HepG2 (cell line): ENCODE measurements around the gene CTNND2.

Experiments used
- ATF3 ChIP-seq: sonication (generic); formaldehyde crosslinking; IDR thresholded peaks from 2 replicates; pipeline ENCODE4 v1.4.0; 2020; ENCODE audit warnings: missing genetic modification reagents
- HDAC6 ChIP-seq: fragments of 200-600 bp; sonication (generic); IDR thresholded peaks from 2 replicates; pipeline ENCODE4 v1.7.0; 2017; ENCODE audit warnings: mild to moderate bottlenecking, antibody characterized with exemption, low read length, low read depth
- REST ChIP-seq, 2 experiments: IDR thresholded peaks; 2 replicates each; pipeline ENCODE4 v1.6.1; 2011 to 2012; ENCODE audit warnings: low read length in 2 of 2, borderline replicate concordance in 1 of 2, low read depth in 1 of 2, mild to moderate bottlenecking in 1 of 2, moderate library complexity in 1 of 2
- SIX1 ChIP-seq: sonication (generic); formaldehyde crosslinking; IDR thresholded peaks from 2 replicates; pipeline ENCODE4 v1.4.0; 2020; ENCODE audit warnings: missing genetic modification reagents, borderline replicate concordance
- SMC3 ChIP-seq: IDR thresholded peaks from 2 replicates; pipeline ENCODE4 v1.6.1; 2011; ENCODE audit warnings: low read length, improper control_type of control experiment
- THAP11 ChIP-seq: IDR thresholded peaks from 2 replicates; pipeline ENCODE4 v1.6.1; 2016; ENCODE audit warnings: missing biosample characterization, missing genetic modification reagents
- ZFP36L2 ChIP-seq: sonication (generic); formaldehyde crosslinking; IDR thresholded peaks from 2 replicates; pipeline ENCODE4 v1.4.0; 2020; ENCODE audit warnings: missing genetic modification reagents
- ZNF121 ChIP-seq: sonication (generic); formaldehyde crosslinking; IDR thresholded peaks from 2 replicates; pipeline ENCODE4 v1.5.0; 2020; ENCODE audit warnings: mild to moderate bottlenecking, missing genetic modification reagents
- ZNF761 ChIP-seq: sonication (generic); formaldehyde crosslinking; conservative IDR thresholded peaks from 2 replicates; pipeline ENCODE4 v1.4.0; 2020; ENCODE audit warnings: mild to moderate bottlenecking, missing genetic modification reagents
- TF ChIP-seq, protein P1 (sequence below): sonication (generic); formaldehyde crosslinking; IDR thresholded peaks from 2 replicates; pipeline ENCODE4 v1.5.0; 2020; ENCODE audit warnings: mild to moderate bottlenecking, missing genetic modification reagents, moderate library complexity

- TF ChIP-seq ATF3: no peak
- TF ChIP-seq, protein P1, sequence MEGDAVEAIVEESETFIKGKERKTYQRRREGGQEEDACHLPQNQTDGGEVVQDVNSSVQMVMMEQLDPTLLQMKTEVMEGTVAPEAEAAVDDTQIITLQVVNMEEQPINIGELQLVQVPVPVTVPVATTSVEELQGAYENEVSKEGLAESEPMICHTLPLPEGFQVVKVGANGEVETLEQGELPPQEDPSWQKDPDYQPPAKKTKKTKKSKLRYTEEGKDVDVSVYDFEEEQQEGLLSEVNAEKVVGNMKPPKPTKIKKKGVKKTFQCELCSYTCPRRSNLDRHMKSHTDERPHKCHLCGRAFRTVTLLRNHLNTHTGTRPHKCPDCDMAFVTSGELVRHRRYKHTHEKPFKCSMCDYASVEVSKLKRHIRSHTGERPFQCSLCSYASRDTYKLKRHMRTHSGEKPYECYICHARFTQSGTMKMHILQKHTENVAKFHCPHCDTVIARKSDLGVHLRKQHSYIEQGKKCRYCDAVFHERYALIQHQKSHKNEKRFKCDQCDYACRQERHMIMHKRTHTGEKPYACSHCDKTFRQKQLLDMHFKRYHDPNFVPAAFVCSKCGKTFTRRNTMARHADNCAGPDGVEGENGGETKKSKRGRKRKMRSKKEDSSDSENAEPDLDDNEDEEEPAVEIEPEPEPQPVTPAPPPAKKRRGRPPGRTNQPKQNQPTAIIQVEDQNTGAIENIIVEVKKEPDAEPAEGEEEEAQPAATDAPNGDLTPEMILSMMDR (CRISPR knock-in tag): no peak
- TF ChIP-seq HDAC6: no peak
- no peak for TF ChIP-seq ZFP36L2 (CRISPR knock-in tag)
- no peak for TF ChIP-seq REST (IDR thresholded peaks at IDR 0.05; ENCODE audit: borderline replicate concordance in 1 of 2, low read depth in 1 of 2, low read length in 2 of 2)
- no peak for TF ChIP-seq ZNF761 (CRISPR knock-in tag)
- TF ChIP-seq SMC3: no peak
- no peak for TF ChIP-seq SIX1 (CRISPR knock-in tag)
- TF ChIP-seq ZNF121 (CRISPR knock-in tag): no peak
- no peak for TF ChIP-seq THAP11 (CRISPR knock-in tag)
Observed at GRCh38 chr5:11062397-11062796, 841.8 kb downstream of the CTNND2 start.
